Fibroblast of pulmonary artery (primary cell): Measurements from ENCODE around the gene ADK.
A peak's percentile ranks its signal among the peaks of the same experiment; 100 is the strongest.

ENCODE experiments used
- DNase-seq: peaks from one replicate; pipeline ENCODE4 v3.0.0-alpha.2; 2010; ENCODE audit warnings: low read depth
- H3K4me3 ChIP-seq: replicated peaks from 2 replicates; pipeline ENCODE4 v1.5.1; 2011; ENCODE audit warnings: low read depth, mild to moderate bottlenecking, control low read depth, low read length, moderate library complexity
- CTCF ChIP-seq: IDR thresholded peaks from 2 replicates; pipeline ENCODE4 v1.5.1; 2011; ENCODE audit warnings: mild to moderate bottlenecking, control low read depth, low read length, inconsistent platforms; ENCODE audit errors: missing control alignments

ADK gene

GRCh38 chr10:74307061-74307651 is 156.1 kb downstream of the ADK start:
- no peak for DNase-seq
- TF ChIP-seq CTCF: no peak
- no peak overlapping the region for H3K4me3 ChIP-seq

DNA sequence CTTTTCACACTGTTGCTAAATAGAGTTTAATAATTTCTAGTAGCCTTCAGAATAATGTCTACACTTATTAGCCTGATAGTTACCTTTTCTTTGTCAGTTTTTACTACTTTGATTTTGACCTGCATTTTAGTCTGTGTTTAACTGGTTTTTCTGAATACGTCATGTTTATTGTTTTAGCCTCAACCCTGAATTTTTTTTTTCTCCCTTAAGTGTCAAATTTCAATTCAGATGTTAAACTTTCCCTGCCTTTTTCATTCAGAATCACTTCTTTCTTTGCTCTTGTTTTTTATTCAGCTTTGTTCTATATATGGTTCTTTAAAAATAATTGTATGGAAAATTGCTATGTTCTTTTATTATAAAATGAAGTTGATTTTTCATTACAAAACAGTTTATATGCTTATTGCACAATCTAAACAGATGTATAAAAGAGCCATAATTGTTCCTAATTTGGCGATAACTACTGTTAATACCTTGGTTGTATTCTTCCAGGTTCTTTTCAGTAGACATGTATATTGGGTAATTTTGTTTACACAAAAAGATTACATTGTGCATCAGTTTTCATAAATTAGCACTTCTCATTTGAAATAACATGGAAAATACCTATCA is 159.7 kb downstream of the ADK start:
- no peak for DNase-seq
- TF ChIP-seq CTCF: no peak

DNA sequence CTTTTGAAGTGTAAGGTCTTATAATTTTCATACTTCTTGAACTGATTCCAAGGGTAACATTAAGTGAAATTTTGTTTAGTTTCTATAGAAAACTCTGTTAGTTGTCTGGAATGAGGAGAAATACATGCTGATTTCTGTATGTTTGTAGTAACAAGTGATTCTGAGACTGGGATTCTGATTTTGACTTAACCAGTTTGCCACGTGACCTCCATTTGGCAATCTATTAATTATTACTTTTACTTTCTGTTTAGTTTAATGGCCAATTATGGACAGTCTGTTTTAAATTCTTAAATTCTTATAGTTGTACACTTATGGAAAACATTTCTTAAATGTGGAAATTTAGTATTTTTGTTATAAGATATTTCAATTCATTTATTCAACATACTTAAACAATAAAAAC is 163.1 kb downstream of the ADK start:
- H3K4me3 ChIP-seq: peak overlapping the region; percentile 15
- no peak for DNase-seq
- no peak for TF ChIP-seq CTCF

More for the DNA sequence above, 159.7 kb downstream of the ADK start:
- H3K4me3 ChIP-seq: no peak overlapping the region

GRCh38 chr10:74320026-74320425 is 169.0 kb downstream of the ADK start:
- TF ChIP-seq CTCF: no peak

GRCh38 chr10:74320717-74321116 is 169.7 kb downstream of the ADK start:
- no peak for DNase-seq
- TF ChIP-seq CTCF: no peak
- no peak overlapping the region for H3K4me3 ChIP-seq

More at GRCh38 chr10:74320026-74320425, 169.0 kb downstream of the ADK start:
- no peak overlapping the region for H3K4me3 ChIP-seq
- no peak for DNase-seq

- DNase-seq: no peak
- TF ChIP-seq CTCF: no peak
- no peak overlapping the region for H3K4me3 ChIP-seq
Measured at GRCh38 chr10:74322141-74322540, 171.1 kb downstream of the ADK start.

DNA sequence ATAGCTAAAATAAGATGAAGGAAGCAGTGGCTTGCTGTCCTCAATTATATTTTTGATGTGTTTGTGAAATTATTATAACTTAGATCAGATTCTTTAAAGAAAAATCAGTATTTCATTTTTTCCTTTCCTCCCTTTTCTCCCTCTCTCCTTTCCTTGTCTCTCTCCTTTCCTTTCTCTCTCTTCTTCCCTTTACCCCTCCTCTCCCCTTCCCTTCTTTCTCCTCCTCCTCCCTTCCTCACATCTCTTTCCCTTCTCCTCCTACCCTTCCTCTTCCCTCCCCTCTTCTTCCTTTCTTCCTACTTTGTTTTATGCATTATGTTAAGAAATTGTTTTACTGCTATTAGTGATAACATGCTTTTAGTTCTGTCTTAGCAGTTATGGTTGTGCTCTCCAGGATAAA is 171.5 kb downstream of the ADK start:
- no peak for DNase-seq
- TF ChIP-seq CTCF: no peak
- no peak overlapping the region for H3K4me3 ChIP-seq
